CD4-positive, alpha-beta memory T cell (primary cell): ENCODE data around the gene ST7. TPM values are rescaled to one million over a fixed set of nuclear protein-coding genes. Genes with fewer than 3 reads are reported as not detected.
"Not testable (repeated sequence)": the region's sequence is repeated elsewhere in the genome, so short reads cannot be mapped to it uniquely, and the experiment has no call there.

Source experiments
- CTCF ChIA-PET: fragments of 350-600 bp; sonication (Branson Sonifier 250); formaldehyde crosslinking; loops from one replicate; lab custom pipeline; 2021; ENCODE audit warnings: inconsistent platforms; ENCODE audit not compliant: partially characterized antibody; lab: Charles Lee
- POLR2A ChIA-PET: fragments of 350-600 bp; sonication (Branson Sonifier 250); formaldehyde crosslinking; loops from one replicate; lab custom pipeline; 2021; ENCODE audit not compliant: partially characterized antibody; lab: Charles Lee
- DNase-seq, 5 donors: peaks; one replicate each; pipeline versions ENCODE4 v3.0.0 to v3.0.0-alpha.2; 2020 to 2022; ENCODE audit warnings: mixed read lengths in 1 of 5
- H3K27ac ChIP-seq: one replicate; pipeline ENCODE4 v1.7.0; 2013; ENCODE audit warnings: low read depth, low read length
- H3K27me3 ChIP-seq: 2 replicates; pipeline ENCODE4 v1.7.0; 2013; ENCODE audit warnings: mild to moderate bottlenecking, low read length, moderate library complexity; ENCODE audit not compliant: insufficient read depth
- H3K36me3 ChIP-seq: 2 replicates; pipeline ENCODE4 v1.7.0; 2013; ENCODE audit warnings: mild to moderate bottlenecking, low read length, moderate library complexity; ENCODE audit not compliant: insufficient read depth
- H3K4me1 ChIP-seq: 2 replicates; pipeline ENCODE4 v1.7.0; 2013; ENCODE audit warnings: mild to moderate bottlenecking, low read length, moderate library complexity; ENCODE audit not compliant: insufficient read depth
- H3K4me3 ChIP-seq, 2 donors: one replicate each; pipeline ENCODE4 v1.7.0; 2013; ENCODE audit warnings: low read length in 2 of 2, mild to moderate bottlenecking in 1 of 2
- H3K9me3 ChIP-seq, 2 donors: one replicate each; pipeline ENCODE4 v1.7.0; 2013; ENCODE audit warnings: low read length in 2 of 2, control low read depth in 1 of 2; ENCODE audit not compliant: control insufficient read depth in 1 of 2
- H3K27ac Mint-ChIP-seq, 7 donors: one replicate each; pipeline ENCODE4 v1.8.0; 2020 to 2021; ENCODE audit warnings: mixed read lengths in 7 of 7, mild to moderate bottlenecking in 6 of 7, inconsistent platforms in 3 of 7, moderate library complexity in 3 of 7
- H3K27me3 Mint-ChIP-seq, 2 donors: one replicate each; pipeline ENCODE4 v1.8.0; 2020 to 2021; ENCODE audit warnings: mixed read lengths in 2 of 2
- H3K36me3 Mint-ChIP-seq, 2 donors: one replicate each; pipeline ENCODE4 v1.8.0; 2020 to 2021; ENCODE audit warnings: mixed read lengths in 2 of 2, inconsistent platforms in 1 of 2, mild to moderate bottlenecking in 1 of 2
- H3K4me1 Mint-ChIP-seq, 4 donors: one replicate each; pipeline ENCODE4 v1.8.0; 2020 to 2021; ENCODE audit warnings: mixed read lengths in 4 of 4, mild to moderate bottlenecking in 1 of 4
- H3K4me3 Mint-ChIP-seq, 8 donors: one replicate each; pipeline ENCODE4 v1.8.0; 2020 to 2021; ENCODE audit warnings: mixed read lengths in 8 of 8, mild to moderate bottlenecking in 7 of 8, moderate library complexity in 6 of 8, inconsistent platforms in 3 of 8
- H3K9me3 Mint-ChIP-seq, 8 donors: one replicate each; pipeline ENCODE4 v1.8.0; 2020 to 2021; ENCODE audit warnings: mixed read lengths in 8 of 8, mild to moderate bottlenecking in 5 of 8, inconsistent platforms in 3 of 8, moderate library complexity in 1 of 8
- intact Hi-C: fragments of 100-400 bp; cut with micrococcal nuclease; formaldehyde crosslinking; loops from one replicate; pipeline ENCODE4 v1.15.1; 2023
- polyA plus RNA-seq, 2 donors: library from polyadenylated mRNA; unstranded; fragments of 300-500 nt; fragmentation: Illumina TruSeq; gene quantifications; one replicate each; pipeline ENCODE4 v1.2.3, GENCODE V29; 2021
- total RNA-seq, 2 experiments: library from RNA; stranded (reverse); gene quantifications; one replicate each; pipeline ENCODE4 v1.2.3, GENCODE V29; 2021

ST7 gene
- total and polyA plus RNA-seq, 4 experiments from 2014 or later: 3.8 to 6.6 (median 4.0) TPM

DNA sequence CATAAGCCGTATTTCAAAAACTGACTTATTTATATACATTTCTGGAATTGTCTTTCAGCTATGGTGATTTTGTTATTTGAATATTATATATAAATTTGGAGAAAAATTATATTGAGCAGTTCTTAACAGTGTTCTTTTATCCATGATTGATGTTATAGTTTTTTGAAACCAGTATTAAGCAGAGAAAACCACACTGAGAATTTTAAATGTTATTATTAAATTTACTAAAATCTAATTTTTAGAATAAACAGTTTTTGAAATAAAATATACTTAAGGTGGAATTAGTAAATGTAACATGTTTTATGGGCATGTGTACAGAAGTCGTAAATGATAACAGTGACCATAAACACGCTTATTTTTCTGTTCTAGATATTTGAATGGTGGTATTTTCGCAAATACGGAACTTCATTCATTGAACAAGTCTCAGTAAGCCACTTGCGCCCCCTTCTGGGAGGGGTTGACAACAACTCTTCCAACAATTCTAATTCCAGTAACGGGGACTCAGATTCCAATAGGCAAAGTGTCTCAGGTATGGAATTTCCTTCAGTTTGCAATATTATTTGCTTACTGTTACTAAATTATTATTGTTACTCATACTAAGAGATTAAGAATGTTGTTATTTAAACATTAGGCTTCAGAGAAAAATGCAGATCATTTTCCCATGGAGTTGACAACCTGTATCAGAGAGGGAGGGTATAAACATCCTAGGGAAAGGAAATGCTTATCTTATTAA is 166.1 kb downstream of the ST7 start:
- CTCF ChIA-PET: interaction anchor here (1.0 to 16.7 kb wide), 8 partner anchors 8 to 190 kb away, joined by 3 to 406 read pairs (median 12); no protein-coding TSS in a partner anchor
- Histone ChIP-seq H3K27ac (no peak overlapping the region), H3K4me1 (no peaks in the 10 kb centered on the region), H3K36me3 (no peaks in the 10 kb centered on the region), H3K9me3 (no peaks in the 10 kb centered on the region), H3K4me3 (no peak overlapping the region), H3K27me3 (no peaks in the 10 kb centered on the region)
- Mint-ChIP-seq H3K36me3 (no peaks in the 10 kb centered on the region), H3K4me3 (no peak overlapping the region), H3K27me3 (no peaks in the 10 kb centered on the region), H3K4me1 (no peaks in the 10 kb centered on the region), H3K27ac (no peak overlapping the region), H3K9me3 (no peaks in the 10 kb centered on the region)
- POLR2A ChIA-PET: no interaction called here
- intact Hi-C loops: loop anchor here (1.0 to 10.0 kb wide), 3 partner anchors 65 to 189 kb away; no protein-coding TSS in a partner anchor
- peak; percentile 63 to 74 (median 68) for DNase-seq

DNA sequence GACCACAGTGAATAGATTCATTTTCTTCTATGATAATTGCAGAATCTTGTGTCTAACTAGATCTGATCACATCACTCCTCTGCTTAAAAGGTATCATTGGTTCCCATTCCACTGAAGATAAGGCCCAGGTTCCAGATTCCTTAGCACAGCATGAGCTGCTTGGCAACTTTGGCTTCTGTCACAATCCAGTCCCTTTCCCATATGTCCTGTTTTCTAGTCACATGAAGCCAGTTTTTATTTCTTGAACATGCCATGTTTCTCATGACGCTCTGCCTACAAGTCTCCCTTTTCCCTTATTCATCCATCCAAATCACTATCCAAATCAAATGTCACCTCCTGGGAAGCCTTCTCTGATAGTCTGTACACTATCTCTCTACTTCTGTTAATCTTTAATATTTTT is 167.0 kb downstream of the ST7 start:
- CTCF ChIA-PET: interaction anchor here (0.8 to 16.7 kb wide), 9 partner anchors 9 to 191 kb away, joined by 3 to 406 read pairs (median 11); no protein-coding TSS in a partner anchor
- H3K9me3 Mint-ChIP-seq, POLR2A ChIA-PET, H3K36me3 Mint-ChIP-seq, intact Hi-C loops, H3K27ac ChIP-seq, H3K4me1 Mint-ChIP-seq, H3K4me3 Mint-ChIP-seq, DNase-seq, H3K27ac Mint-ChIP-seq, H3K4me1 ChIP-seq, H3K4me3 ChIP-seq, H3K27me3 ChIP-seq, H3K9me3 ChIP-seq, H3K36me3 ChIP-seq, H3K27me3 Mint-ChIP-seq: not testable (repeated sequence)

DNA sequence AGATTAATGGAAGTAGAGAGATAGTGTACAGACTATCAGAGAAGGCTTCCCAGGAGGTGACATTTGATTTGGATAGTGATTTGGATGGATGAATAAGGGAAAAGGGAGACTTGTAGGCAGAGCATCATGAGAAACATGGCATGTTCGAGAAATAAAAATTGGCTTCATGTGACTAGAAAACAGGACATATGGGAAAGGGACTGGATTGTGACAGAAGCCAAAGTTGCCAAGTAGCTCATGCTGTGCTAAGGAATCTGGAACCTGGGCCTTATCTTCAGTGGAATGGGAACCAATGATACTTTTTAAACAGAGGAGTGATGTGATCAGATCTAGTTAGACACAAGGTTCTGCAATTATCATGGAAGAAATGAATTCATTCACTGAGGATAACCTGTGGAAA is 168.7 kb downstream of the ST7 start:
- H3K9me3 Mint-ChIP-seq, H3K4me1 ChIP-seq, H3K27ac Mint-ChIP-seq, H3K36me3 ChIP-seq, DNase-seq, H3K4me1 Mint-ChIP-seq, H3K4me3 Mint-ChIP-seq, H3K36me3 Mint-ChIP-seq, POLR2A ChIA-PET, H3K4me3 ChIP-seq, H3K9me3 ChIP-seq, H3K27ac ChIP-seq, intact Hi-C loops, H3K27me3 ChIP-seq, H3K27me3 Mint-ChIP-seq: not testable (repeated sequence)
- CTCF ChIA-PET: interaction anchor here (1.0 to 16.7 kb wide), 7 partner anchors 8 to 193 kb away, joined by 3 to 406 read pairs (median 10); no protein-coding TSS in a partner anchor

DNA sequence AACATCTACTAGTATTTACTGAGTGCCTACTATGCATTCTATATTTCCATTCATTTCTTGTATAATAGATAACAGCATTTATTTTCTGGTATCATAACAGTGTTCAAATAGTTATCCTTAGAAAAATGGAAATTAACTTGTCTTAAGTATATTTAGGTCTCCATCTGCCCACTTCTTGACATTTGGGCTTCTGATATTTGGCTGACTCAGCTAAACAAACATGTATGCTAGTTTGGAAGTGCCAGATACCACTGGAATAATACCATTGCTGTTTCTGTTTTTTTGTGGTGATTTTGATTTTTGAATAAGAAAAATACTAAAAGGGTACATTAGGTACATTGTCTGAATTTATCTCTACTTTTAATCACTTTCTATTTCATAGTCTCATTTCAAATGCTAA is 169.2 kb downstream of the ST7 start:
- no peak for DNase-seq
- no peak overlapping the region for H3K27ac ChIP-seq
- POLR2A ChIA-PET: no interaction called here
- no peaks in the 10 kb centered on the region for H3K36me3 ChIP-seq
- CTCF ChIA-PET: interaction anchor here (1.2 to 16.7 kb wide), 6 partner anchors 12 to 193 kb away, joined by 3 to 406 read pairs (median 6); no protein-coding TSS in a partner anchor
- Mint-ChIP-seq H3K36me3 (no peaks in the 10 kb centered on the region), H3K4me3 (no peak overlapping the region), H3K27me3 (no peaks in the 10 kb centered on the region), H3K27ac (no peak overlapping the region), H3K4me1 (peaks cover 0 to 4% (median 2%) of the 10 kb centered on the region in 4 donors), H3K9me3 (no peaks in the 10 kb centered on the region)
- no peaks in the 10 kb centered on the region for H3K4me1 ChIP-seq
- no peaks in the 10 kb centered on the region for H3K9me3 ChIP-seq
- no peaks in the 10 kb centered on the region for H3K27me3 ChIP-seq
- H3K4me3 ChIP-seq: no peak overlapping the region
- intact Hi-C loops: no loop called here

DNA sequence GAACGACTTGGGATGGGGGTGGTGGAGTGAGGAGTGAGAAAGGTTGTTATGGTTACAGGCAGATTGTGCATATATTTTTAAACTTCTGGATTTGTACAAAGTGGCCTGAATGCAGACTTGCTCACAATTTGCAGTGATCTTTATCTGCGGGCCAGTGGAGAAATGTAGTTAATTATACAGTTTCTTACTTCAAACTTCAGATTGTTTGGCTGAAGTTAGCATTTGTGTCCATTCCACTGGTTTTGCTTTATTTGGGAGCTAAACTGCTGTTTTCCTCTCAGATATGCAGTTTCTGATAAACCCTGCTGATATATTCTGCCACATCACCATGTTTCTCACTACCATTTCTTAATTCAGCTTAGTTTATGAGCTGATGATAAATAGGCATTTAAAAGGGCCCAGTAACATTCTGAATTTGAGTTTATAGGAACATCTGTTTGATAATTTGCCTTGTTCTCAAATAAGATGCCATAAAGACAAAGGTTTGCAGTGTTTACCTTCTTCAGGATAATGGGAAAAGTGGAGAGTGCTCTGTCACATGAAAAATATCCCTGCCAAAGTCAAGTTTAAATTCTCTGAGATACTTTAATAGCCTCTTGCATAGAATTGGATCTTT is 170.1 kb downstream of the ST7 start:
- Histone ChIP-seq H3K4me3 (no peak overlapping the region), H3K36me3 (no peaks in the 10 kb centered on the region), H3K27ac (no peak overlapping the region), H3K4me1 (no peaks in the 10 kb centered on the region), H3K9me3 (no peaks in the 10 kb centered on the region), H3K27me3 (no peaks in the 10 kb centered on the region)
- CTCF ChIA-PET: interaction anchor here (1.2 to 16.7 kb wide), 7 partner anchors 11 to 194 kb away, joined by 3 to 406 read pairs (median 10); no protein-coding TSS in a partner anchor
- Mint-ChIP-seq H3K36me3 (no peaks in the 10 kb centered on the region), H3K4me3 (no peak overlapping the region), H3K27me3 (no peaks in the 10 kb centered on the region), H3K4me1 (peaks cover 0 to 4% (median 2%) of the 10 kb centered on the region in 4 donors), H3K9me3 (no peaks in the 10 kb centered on the region), H3K27ac (no peak overlapping the region)
- intact Hi-C loops: no loop called here
- POLR2A ChIA-PET: no interaction called here
- DNase-seq: no peak

DNA sequence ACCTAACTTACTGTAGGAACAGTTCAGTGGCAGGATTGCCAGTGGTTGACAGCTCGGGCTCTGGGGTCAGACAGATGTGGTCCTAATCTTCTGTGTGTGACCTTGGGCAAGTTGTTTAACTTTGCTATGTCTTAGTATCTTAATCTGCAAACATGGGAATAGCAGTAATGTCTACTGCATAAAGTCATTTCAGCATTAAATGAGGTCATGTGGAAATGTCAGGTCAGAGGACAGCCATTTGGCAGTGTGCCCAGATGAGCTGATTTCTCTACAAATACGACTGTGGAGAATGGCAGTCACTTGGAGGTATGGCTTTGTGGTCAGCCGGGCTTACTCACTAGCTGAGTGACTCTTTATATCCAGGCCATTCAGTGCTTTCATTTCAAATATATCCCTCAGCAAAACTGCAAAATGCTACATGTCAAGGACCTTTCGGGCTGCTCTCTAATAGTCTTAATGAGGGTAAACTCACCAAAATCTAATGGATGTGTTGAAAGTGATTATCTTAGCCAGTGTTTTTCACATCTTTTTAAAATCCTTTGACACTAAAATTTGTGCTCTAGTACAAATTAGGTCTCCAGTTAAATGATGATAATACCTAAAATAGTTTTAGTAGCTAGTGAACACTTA is 171.4 kb downstream of the ST7 start:
- peak in 4 of 5 donors; percentile 17 to 63 (median 27) for DNase-seq
- no peak overlapping the region for H3K4me3 Mint-ChIP-seq

DNA sequence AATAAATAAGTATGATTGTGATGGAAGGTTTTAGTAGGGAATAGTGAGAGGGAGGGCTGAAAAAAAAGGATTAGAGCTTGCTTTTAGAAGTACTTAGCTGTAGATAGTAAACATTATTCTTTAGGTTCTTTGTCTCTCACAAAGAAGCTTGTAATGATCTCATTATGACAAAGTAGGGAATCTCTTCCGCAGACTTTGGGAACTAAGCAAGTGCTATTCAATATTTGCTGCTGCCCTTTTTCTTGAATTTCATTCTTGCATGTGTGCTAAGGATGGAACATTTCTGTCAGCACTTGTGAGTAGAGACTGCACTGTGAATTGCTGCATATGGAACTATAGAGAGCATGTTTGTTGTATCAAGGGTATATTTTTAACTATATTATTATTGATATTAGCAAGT is 173.4 kb downstream of the ST7 start:
- ChIA-PET POLR2A (no interaction called here), CTCF (interaction anchor here (1.0 to 16.7 kb wide), 11 partner anchors 8 to 206 kb away, joined by 3 to 406 read pairs (median 6); no protein-coding TSS in a partner anchor)
- Mint-ChIP-seq H3K27ac (peak overlapping the region in 1 of 7 donors; percentile 5), H3K9me3 (no peaks in the 10 kb centered on the region), H3K4me3 (no peak overlapping the region), H3K36me3 (peaks cover 1 to 3% of the 10 kb centered on the region in 2 donors), H3K4me1 (peaks cover 0 to 4% (median 2%) of the 10 kb centered on the region in 4 donors), H3K27me3 (no peaks in the 10 kb centered on the region)
- intact Hi-C loops: loop anchor here (1.0 to 2.0 kb wide), 4 partner anchors 138 to 953 kb away; no protein-coding TSS in a partner anchor
- Histone ChIP-seq H3K27me3 (no peaks in the 10 kb centered on the region), H3K27ac (no peak overlapping the region), H3K36me3 (no peaks in the 10 kb centered on the region), H3K4me1 (no peaks in the 10 kb centered on the region), H3K9me3 (no peaks in the 10 kb centered on the region), H3K4me3 (no peak overlapping the region)
- DNase-seq: no peak

More for the DNA sequence above, 171.4 kb downstream of the ST7 start:
- Mint-ChIP-seq H3K27ac (no peak overlapping the region), H3K36me3 (no peaks in the 10 kb centered on the region), H3K27me3 (no peaks in the 10 kb centered on the region), H3K4me1 (peaks cover 0 to 4% (median 2%) of the 10 kb centered on the region in 4 donors), H3K9me3 (no peaks in the 10 kb centered on the region)
- Histone ChIP-seq H3K27ac (no peak overlapping the region), H3K9me3 (no peaks in the 10 kb centered on the region), H3K36me3 (no peaks in the 10 kb centered on the region), H3K4me1 (no peaks in the 10 kb centered on the region), H3K27me3 (no peaks in the 10 kb centered on the region), H3K4me3 (no peak overlapping the region)
- CTCF ChIA-PET: interaction anchor here (1.0 to 16.7 kb wide), 7 partner anchors 9 to 260 kb away, joined by 3 to 406 read pairs (median 17); no protein-coding TSS in a partner anchor
- POLR2A ChIA-PET: no interaction called here
- intact Hi-C loops: no loop called here
